Gastrocnemius medialis (tissue), 4 donors: ENCODE data around the gene NKD1. TPM values are rescaled to one million over a fixed set of nuclear protein-coding genes. Genes with fewer than 3 reads are reported as not detected.

ENCODE experiments used
- ATAC-seq, 2 donors: fragments of 150-250 bp; one replicate each; pipeline ENCODE4 v1.9.1; 2016
- DNase-seq, 2 donors: peaks; one replicate each; pipeline ENCODE4 v3.0.0-alpha.2; 2019
- H3K27ac ChIP-seq, 4 donors: fragments of 200-600 bp; sonication (generic); 1 replicate in 1 of 4; 2 replicates in 3 of 4; pipeline ENCODE4 v1.5.1; 2016 to 2018; ENCODE audit warnings: mild to moderate bottlenecking in 2 of 4, moderate library complexity in 1 of 4
- H3K27me3 ChIP-seq, 3 donors: fragments of 200-600 bp; sonication (generic) in 2 of 3; 1 replicate in 1 of 3; 2 replicates in 2 of 3; pipeline versions ENCODE4 v1.5.1 to v1.6.0; 2016 to 2019; ENCODE audit warnings: mild to moderate bottlenecking in 1 of 3, moderate library complexity in 1 of 3
- H3K36me3 ChIP-seq, 2 donors: fragments of 200-600 bp; sonication (generic) in 1 of 2; one replicate each; pipeline ENCODE4 v1.5.1; 2017 to 2018
- H3K4me1 ChIP-seq, 2 donors: fragments of 200-600 bp; sonication (generic) in 1 of 2; one replicate each; pipeline ENCODE4 v1.5.1; 2016 to 2017; ENCODE audit warnings: mild to moderate bottlenecking in 2 of 2
- H3K4me3 ChIP-seq, 4 donors: fragments of 200-600 bp; sonication (generic) in 3 of 4; 1 replicate in 1 of 4; 2 replicates in 3 of 4; pipeline ENCODE4 v1.5.1; 2016 to 2019; ENCODE audit warnings: mild to moderate bottlenecking in 2 of 4
- H3K9me3 ChIP-seq, 3 donors: fragments of 200-600 bp; sonication (generic) in 2 of 3; 1 replicate in 1 of 3; 2 replicates in 2 of 3; pipeline ENCODE4 v1.5.1; 2016 to 2019
- POLR2A ChIP-seq, 2 donors: fragments of 450-650 bp; IDR thresholded peaks; one replicate each; pipeline ENCODE4 v1.6.1; 2017; ENCODE audit warnings: antibody characterized with exemption in 2 of 2, mild to moderate bottlenecking in 2 of 2, moderate library complexity in 2 of 2
- in situ Hi-C, 4 donors: fragments of 200-750 bp; cut with MboI; loops; one replicate each; pipeline versions ENCODE4 v1.15.0 to v1.8.0; 2017; ENCODE audit warnings: low sequenced_read_pairs in 4 of 4
- intact Hi-C: fragments of 100-400 bp; cut with DNase I; formaldehyde crosslinking; loops from one replicate; pipeline ENCODE4 v1.15.1; 2023; ENCODE audit warnings: low total_unique reads
- total RNA-seq, 4 donors: library from RNA; depleted of rRNA; stranded (reverse); fragments of >200 nt; gene quantifications; one replicate each; pipeline versions ENCODE4 v1.1.0 to v1.2.3, GENCODE V29; 2016
- TF ChIP-seq, protein P1 (sequence below), 5 experiments: fragments of 450-650 bp in 3 of 5; fragments of 200-600 bp in 2 of 5; sonication (generic) in 2 of 5; IDR thresholded peaks in 4 of 5; conservative IDR thresholded peaks in 1 of 5; 1 replicate in 4 of 5; 2 replicates in 1 of 5; pipeline ENCODE4 v1.5.1; 2016 to 2019; ENCODE audit warnings: antibody characterized with exemption in 5 of 5, mild to moderate bottlenecking in 3 of 5, moderate library complexity in 3 of 5

Gene NKD1
- total RNA-seq, 4 donors from 2014 or later = 0.10 to 0.75 (median 0.19) TPM

DNA sequence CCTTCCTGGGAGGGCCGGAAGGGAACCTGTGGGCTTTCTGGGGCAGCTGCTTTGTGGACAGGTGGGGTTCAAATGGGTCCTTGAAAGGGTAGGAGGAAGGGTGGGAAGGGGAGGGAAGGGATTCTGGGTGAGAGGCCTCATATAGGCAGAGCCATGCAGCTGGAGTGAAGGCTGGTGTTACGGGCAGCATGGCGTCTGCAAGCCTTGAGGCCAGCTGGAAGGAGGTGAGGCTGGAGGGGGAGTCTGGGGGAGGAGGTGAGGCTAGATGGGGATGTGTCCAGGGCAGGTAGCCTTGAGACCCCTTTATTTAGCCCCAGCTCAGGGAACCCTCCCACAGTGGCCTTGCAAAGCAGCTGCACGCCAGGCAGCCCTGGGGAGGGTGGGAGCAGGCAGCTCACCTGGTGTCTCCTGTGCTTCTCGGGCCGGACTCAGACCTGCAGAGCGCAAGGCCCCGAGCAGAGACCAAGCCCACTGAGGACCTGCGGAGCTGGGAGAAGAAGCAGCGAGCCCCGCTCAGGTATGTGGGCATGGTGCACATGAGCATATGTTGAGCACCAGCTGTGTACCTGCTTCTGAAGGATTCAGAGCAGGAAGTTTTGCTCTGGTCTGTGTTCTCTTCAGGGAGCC lies 82.3 kb downstream of the NKD1 start:
- intact Hi-C loops = no loop called here
- no peak for TF ChIP-seq POLR2A (IDR thresholded peaks at IDR 0.05)
- TF ChIP-seq, protein P1, sequence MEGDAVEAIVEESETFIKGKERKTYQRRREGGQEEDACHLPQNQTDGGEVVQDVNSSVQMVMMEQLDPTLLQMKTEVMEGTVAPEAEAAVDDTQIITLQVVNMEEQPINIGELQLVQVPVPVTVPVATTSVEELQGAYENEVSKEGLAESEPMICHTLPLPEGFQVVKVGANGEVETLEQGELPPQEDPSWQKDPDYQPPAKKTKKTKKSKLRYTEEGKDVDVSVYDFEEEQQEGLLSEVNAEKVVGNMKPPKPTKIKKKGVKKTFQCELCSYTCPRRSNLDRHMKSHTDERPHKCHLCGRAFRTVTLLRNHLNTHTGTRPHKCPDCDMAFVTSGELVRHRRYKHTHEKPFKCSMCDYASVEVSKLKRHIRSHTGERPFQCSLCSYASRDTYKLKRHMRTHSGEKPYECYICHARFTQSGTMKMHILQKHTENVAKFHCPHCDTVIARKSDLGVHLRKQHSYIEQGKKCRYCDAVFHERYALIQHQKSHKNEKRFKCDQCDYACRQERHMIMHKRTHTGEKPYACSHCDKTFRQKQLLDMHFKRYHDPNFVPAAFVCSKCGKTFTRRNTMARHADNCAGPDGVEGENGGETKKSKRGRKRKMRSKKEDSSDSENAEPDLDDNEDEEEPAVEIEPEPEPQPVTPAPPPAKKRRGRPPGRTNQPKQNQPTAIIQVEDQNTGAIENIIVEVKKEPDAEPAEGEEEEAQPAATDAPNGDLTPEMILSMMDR (IDR thresholded peaks at IDR 0.05 in 4 of 5, conservative IDR thresholded peaks at IDR 0.05 in 1 of 5) = no peak
- no peak for DNase-seq
- no peak overlapping the region for H3K4me3 ChIP-seq
- H3K27me3 ChIP-seq = no peaks in the 10 kb centered on the region
- no peak overlapping the region for H3K27ac ChIP-seq
- no peak for ATAC-seq
- H3K36me3 ChIP-seq = no peaks in the 10 kb centered on the region
- in situ Hi-C loops = no loop called here
- peaks cover 0 to 8% of the 10 kb centered on the region in 2 donors for H3K4me1 ChIP-seq
- no peaks in the 10 kb centered on the region for H3K9me3 ChIP-seq

GRCh38 chr16:50631249-50631984 lies 83.2 kb downstream of the NKD1 start:
- ATAC-seq = no peak
- Histone ChIP-seq H3K27ac (no peak overlapping the region), H3K4me3 (no peak overlapping the region), H3K27me3 (no peaks in the 10 kb centered on the region), H3K4me1 (peaks cover 0 to 8% of the 10 kb centered on the region in 2 donors), H3K9me3 (no peaks in the 10 kb centered on the region), H3K36me3 (no peaks in the 10 kb centered on the region)
- intact Hi-C loops = no loop called here
- TF ChIP-seq POLR2A (IDR thresholded peaks at IDR 0.05) = no peak
- TF ChIP-seq, protein P1 (IDR thresholded peaks at IDR 0.05 in 4 of 5, conservative IDR thresholded peaks at IDR 0.05 in 1 of 5) = no peak
- DNase-seq = no peak
- in situ Hi-C loops = no loop called here

GRCh38 chr16:50631985-50632576 lies 83.9 kb downstream of the NKD1 start:
- peaks cover 0 to 6% of the 10 kb centered on the region in 2 donors for H3K4me1 ChIP-seq
- intact Hi-C loops (no loop called here), in situ Hi-C loops (no loop called here)
- H3K27ac ChIP-seq = no peak overlapping the region
- TF ChIP-seq POLR2A (IDR thresholded peaks at IDR 0.05) = no peak
- TF ChIP-seq, protein P1 (IDR thresholded peaks at IDR 0.05 in 4 of 5, conservative IDR thresholded peaks at IDR 0.05 in 1 of 5) = no peak
- no peaks in the 10 kb centered on the region for H3K36me3 ChIP-seq
- ATAC-seq (no peak), DNase-seq (no peak)
- no peak overlapping the region for H3K4me3 ChIP-seq
- H3K9me3 ChIP-seq = no peaks in the 10 kb centered on the region
- no peaks in the 10 kb centered on the region for H3K27me3 ChIP-seq

DNA sequence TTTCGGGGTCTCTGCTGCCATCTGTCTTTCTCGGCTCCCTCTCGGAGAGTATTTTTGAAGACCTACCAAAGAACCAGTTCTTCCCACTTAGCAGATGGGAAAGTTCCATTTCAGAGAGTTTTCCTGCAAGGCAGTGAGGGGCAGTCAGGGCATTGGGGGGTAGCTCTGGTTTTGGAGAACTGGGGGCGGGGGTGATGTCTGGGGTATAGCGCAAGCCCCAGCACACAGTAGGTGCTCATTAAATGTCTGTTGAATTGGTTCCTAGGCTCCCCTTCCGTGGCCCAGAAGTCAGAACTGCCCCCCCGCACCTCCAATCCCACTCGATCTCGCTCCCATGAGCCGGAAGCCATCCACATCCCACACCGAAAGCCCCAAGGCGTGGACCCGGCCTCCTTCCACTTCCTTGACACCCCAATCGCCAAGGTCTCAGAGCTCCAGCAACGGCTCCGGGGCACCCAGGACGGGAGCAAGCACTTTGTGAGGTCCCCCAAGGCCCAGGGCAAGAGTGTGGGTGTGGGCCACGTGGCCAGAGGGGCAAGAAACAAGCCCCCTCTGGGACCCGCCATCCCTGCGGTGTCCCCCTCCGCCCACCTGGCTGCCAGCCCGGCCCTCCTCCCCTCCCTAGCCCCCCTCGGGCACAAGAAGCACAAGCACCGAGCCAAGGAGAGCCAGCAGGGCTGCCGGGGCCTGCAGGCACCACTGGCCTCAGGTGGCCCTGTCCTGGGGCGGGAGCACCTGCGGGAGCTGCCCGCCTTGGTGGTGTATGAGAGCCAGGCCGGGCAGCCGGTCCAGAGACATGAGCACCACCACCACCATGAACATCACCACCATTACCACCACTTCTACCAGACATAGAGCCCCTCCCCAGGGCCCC lies 85.0 kb downstream of the NKD1 start:
- Histone ChIP-seq H3K4me1 (no peaks in the 10 kb centered on the region), H3K9me3 (no peaks in the 10 kb centered on the region), H3K36me3 (no peaks in the 10 kb centered on the region), H3K27ac (no peak overlapping the region), H3K27me3 (no peaks in the 10 kb centered on the region), H3K4me3 (no peak overlapping the region)
- DNase-seq (no peak), ATAC-seq (no peak)
- in situ Hi-C loops = no loop called here
- TF ChIP-seq, protein P1 (IDR thresholded peaks at IDR 0.05 in 4 of 5, conservative IDR thresholded peaks at IDR 0.05 in 1 of 5) = no peak
- no peak for TF ChIP-seq POLR2A (IDR thresholded peaks at IDR 0.05)
- intact Hi-C loops = no loop called here
